Omental fat pad (tissue), 4 donors: Measurements from ENCODE around the gene OR51L1. TPM values are rescaled to one million over a fixed set of nuclear protein-coding genes. Genes with fewer than 3 reads are reported as not detected.

Experiments
- ATAC-seq: fragments of 150-250 bp; one replicate; pipeline ENCODE4 v1.9.1; 2016; ENCODE audit warnings: mild to moderate bottlenecking, moderate library complexity; ENCODE audit not compliant: low FRiP score
- DNase-seq: peaks from one replicate; pipeline ENCODE4 v3.0.0-alpha.2; 2019; ENCODE audit warnings: low spot score
- CTCF ChIP-seq, 3 donors: fragments of 450-650 bp; IDR thresholded peaks; one replicate each; pipeline ENCODE4 v1.5.1; 2016 to 2017; ENCODE audit warnings: antibody characterized with exemption in 3 of 3, mild to moderate bottlenecking in 3 of 3, moderate library complexity in 2 of 3
- total RNA-seq, 4 donors: library from RNA; depleted of rRNA; stranded (reverse); fragments of >200 nt; gene quantifications; one replicate each; pipeline ENCODE4 v1.1.0, GENCODE V29; 2016

OR51L1 gene
- total RNA-seq, 4 donors from 2014 or later = not detected

DNA sequence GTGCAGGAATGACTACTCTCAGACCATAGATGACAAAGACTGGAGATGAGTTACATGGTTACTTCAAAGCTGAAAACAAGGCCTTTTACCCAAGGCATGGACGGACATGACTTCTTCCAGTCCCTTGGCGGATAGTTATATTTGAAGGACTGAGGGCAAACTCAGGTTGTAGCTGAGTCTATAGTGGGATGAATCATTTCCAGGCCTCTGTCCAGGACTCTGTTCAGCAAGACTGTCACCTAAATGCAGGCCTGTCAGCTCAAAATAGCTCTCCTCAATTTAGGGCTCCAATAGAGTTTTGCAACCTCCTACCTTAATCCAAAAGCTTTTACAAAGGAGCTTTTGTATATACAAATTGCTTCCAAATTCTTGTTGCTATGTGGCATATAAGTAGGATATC lies 27.3 kb downstream of the OR51L1 start:
- DNase-seq (no peak), ATAC-seq (no peak)
- TF ChIP-seq CTCF (IDR thresholded peaks at IDR 0.05) = no peak

GRCh38 chr11:5036669-5037068 lies 42.0 kb downstream of the OR51L1 start:
- DNase-seq = no peak
- ATAC-seq = no peak
- TF ChIP-seq CTCF (IDR thresholded peaks at IDR 0.05) = no peak

GRCh38 chr11:5037926-5038325 lies 43.3 kb downstream of the OR51L1 start:
- ATAC-seq = no peak
- no peak for TF ChIP-seq CTCF (IDR thresholded peaks at IDR 0.05)
- DNase-seq = no peak

GRCh38 chr11:5038341-5038740 lies 43.7 kb downstream of the OR51L1 start:
- DNase-seq (no peak), ATAC-seq (no peak)
- no peak for TF ChIP-seq CTCF (IDR thresholded peaks at IDR 0.05)

- DNase-seq (no peak), ATAC-seq (no peak)
- TF ChIP-seq CTCF (IDR thresholded peaks at IDR 0.05) = no peak
These were observed 46.2 kb downstream of the OR51L1 start for GRCh38 chr11:5040876-5041275.

- TF ChIP-seq CTCF (IDR thresholded peaks at IDR 0.05) = no peak
- DNase-seq (no peak), ATAC-seq (no peak)
These were observed 47.4 kb downstream of the OR51L1 start for GRCh38 chr11:5042091-5042490.

GRCh38 chr11:5043380-5043779 lies 48.7 kb downstream of the OR51L1 start:
- DNase-seq = no peak
- no peak for ATAC-seq
- TF ChIP-seq CTCF (IDR thresholded peaks at IDR 0.05) = no peak
